GM12892 (cell line): ENCODE data around the gene SH2D3C.

ENCODE experiments used
- DNase-seq: peaks from one replicate; pipeline ENCODE4 v3.0.0; 2011; ENCODE audit not compliant: insufficient read length
- FAIRE-seq: peaks from 2 replicates; lab custom pipeline; 2011; peaks lifted over from hg19 to GRCh38; lab: Jason Lieb, UNC
- POLR2A ChIP-seq: IDR thresholded peaks from 2 replicates; pipeline ENCODE4 v1.6.1; 2011; ENCODE audit warnings: low read depth, low read length, control low read depth
- POLR2AphosphoS5 ChIP-seq: IDR thresholded peaks from 2 replicates; pipeline ENCODE4 v1.6.1; 2011; ENCODE audit warnings: low read depth, low read length, control low read depth
- TAF1 ChIP-seq: IDR thresholded peaks from 2 replicates; pipeline ENCODE4 v1.6.1; 2011; ENCODE audit warnings: low read depth, mild to moderate bottlenecking, control low read depth, low read length, borderline replicate concordance

SH2D3C gene

DNA sequence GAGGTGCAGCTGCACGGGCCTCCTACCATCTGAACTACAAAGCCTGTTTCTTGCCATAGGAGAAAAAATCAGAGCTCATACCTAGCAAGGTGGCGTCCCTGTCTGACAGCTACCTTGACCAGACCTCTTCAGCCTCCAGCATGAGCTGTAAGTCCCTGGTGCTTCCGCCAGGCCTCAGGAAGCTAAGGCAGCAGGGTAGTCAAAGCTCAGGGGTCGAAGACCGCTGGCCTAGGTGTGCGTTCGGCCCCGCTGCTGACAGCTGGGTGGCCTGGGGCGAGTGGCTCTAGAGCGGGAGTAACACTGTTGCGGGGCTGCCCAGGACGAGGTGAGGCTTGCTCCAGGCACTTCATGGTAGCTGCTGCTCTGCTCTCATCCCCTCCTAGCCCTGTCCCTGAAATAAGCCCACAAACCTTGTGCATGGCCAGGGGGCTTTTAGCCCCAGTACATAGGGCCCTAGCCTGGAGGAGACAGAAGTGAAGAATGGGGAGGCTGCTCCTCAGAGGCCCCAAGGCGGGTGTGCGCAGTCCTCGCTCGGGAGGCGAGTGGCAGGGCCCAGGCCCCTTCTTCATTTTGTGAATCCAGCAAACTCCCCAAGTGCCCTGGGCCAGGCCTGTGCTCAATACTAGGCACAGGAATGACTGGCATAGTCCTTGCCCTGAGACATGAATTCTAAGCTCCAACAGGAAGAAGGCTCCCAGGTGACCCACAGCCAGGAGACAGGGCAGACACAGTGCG, 48.8 kb downstream of the SH2D3C start:
- DNase-seq (no peak), FAIRE-seq (no peak)
- no peak for TF ChIP-seq TAF1
- no peak for TF ChIP-seq POLR2AphosphoS5
- no peak for TF ChIP-seq POLR2A

GRCh38 chr9:127728808-127729207, 49.7 kb downstream of the SH2D3C start:
- DNase-seq: no peak
- TF ChIP-seq TAF1: no peak
- TF ChIP-seq POLR2AphosphoS5: no peak
- TF ChIP-seq POLR2A: no peak
- FAIRE-seq: no peak

DNA sequence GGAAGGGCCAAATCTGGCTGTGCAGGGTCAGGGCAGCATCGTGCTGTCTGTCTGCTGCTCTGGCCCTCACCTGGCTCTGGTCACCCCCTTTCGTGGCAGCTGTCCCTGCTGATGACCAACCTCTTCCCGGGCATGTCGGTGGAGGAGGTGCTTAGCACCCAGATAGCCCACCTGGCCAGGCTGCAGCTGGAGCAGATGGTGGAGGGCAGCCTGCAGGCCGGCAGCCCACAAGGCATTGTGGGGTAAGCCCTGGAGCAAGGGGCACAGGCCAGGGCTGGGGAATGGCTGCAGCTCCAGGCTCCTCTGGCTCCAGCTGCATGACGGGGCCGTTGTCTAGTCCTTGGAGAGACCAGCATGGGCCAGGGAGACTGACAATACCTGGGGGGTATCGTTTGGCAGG, 51.6 kb downstream of the SH2D3C start:
- TF ChIP-seq TAF1 (no peak), POLR2AphosphoS5 (no peak), POLR2A (no peak)
- DNase-seq (no peak), FAIRE-seq (no peak)

DNA sequence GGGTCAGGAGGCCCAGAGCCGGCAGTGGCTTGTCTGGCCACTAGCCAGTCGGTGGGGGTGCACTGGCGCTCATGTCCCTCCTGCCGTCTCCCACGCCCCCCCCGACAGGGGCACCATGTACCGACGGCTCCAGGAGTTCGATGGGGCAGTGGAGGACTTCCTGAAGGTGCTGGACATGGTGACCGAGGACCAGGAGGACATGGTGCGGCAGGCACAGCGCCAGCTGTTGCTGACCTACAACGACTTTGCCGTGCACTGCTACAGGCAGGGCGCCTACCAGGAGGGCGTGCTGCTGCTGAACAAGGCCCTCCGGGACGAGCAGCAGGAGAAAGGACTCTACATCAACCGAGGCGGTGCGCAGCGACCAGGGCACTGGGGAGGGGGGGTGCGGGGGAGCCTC, 54.5 kb downstream of the SH2D3C start:
- FAIRE-seq (no peak), DNase-seq (no peak)
- TF ChIP-seq TAF1 (no peak), POLR2AphosphoS5 (no peak), POLR2A (no peak)

DNA sequence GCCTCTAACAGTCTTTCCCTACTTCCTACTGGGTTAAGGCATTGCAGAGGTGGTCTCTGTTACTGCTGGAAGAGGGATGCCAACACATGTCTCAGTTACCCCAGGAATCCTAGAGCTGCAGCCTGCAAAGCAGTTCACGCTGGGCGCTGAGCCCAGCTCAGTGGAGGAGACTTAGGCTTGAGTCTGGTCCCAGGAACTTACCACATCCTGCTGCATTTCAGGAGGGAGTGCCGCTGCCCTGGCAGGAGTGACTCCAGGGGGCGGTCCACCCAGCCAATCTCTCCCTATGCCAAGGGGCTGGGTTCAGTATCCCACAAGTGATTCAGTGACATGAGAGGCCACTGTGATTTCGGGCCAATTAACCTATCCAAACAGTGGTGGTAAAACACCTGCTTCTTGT, 55.0 kb downstream of the SH2D3C start:
- DNase-seq: no peak
- no peak for FAIRE-seq
- TF ChIP-seq POLR2A (no peak), TAF1 (no peak), POLR2AphosphoS5 (no peak)

GRCh38 chr9:127723013-127723412, 55.5 kb downstream of the SH2D3C start:
- no peak for DNase-seq
- TF ChIP-seq POLR2A (no peak), TAF1 (no peak), POLR2AphosphoS5 (no peak)
- no peak for FAIRE-seq

DNA sequence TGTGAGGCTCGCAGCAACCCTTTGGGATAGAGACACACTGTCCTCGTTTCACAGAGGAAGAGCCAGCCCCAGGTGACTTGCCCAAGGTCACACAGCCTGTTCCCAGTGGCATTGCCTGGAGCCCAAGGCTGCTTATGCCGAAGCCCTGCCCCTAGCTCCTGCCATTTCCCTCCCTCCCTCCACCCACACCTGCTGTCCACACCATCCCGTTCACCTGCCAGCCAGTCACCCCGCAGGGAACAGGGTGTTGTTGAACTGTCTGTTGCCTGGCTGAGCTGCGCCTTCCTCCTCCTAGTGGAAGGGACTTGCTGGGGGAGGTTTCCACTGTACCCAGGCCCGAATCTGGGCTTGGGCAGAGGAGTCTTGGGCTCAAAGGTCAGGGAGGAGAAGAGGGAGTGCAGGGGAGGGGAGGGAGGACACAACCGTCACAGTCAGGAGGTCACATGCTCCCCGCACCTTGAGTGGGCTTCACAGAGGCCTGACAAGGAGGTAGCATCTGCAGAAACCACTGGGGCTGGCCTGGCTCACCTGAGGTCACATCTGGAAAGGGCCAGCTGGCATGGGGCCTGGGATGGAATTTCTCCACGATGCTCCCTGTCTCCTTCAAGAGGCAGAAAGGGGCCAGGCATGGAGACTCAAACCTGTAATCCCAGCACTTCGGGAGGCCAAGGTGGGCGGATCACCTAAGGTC, 56.3 kb downstream of the SH2D3C start:
- DNase-seq (no peak), FAIRE-seq (no peak)
- TF ChIP-seq POLR2AphosphoS5: no peak
- TF ChIP-seq TAF1: no peak
- TF ChIP-seq POLR2A: no peak

DNA sequence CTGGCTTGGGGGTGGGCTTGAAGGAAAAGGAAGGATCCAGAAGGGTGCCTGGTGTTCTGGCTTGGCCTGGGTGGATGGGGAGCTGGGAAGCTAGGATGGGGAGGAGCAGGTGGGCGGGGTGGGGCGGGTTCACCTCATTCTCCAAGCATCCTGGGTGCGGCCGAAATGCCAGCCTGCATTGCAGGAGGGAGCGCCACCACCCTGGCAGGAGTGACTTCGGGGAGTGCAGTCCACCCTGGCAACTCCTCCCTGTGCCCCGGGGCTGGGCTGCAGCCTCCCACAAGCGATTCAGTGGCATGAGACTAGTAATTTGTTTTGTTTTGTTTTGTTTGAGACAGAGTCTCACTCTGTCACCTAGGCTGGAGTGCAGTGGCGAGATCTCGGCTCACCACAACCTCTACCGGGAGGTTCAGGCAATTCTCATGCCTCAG, 57.1 kb downstream of the SH2D3C start:
- DNase-seq (no peak), FAIRE-seq (no peak)
- TF ChIP-seq TAF1 (no peak), POLR2AphosphoS5 (no peak), POLR2A (no peak)

GRCh38 chr9:127720865-127721227, 57.6 kb downstream of the SH2D3C start:
- TF ChIP-seq POLR2AphosphoS5 (no peak), TAF1 (no peak)
- no peak for FAIRE-seq
- no peak for DNase-seq

DNA sequence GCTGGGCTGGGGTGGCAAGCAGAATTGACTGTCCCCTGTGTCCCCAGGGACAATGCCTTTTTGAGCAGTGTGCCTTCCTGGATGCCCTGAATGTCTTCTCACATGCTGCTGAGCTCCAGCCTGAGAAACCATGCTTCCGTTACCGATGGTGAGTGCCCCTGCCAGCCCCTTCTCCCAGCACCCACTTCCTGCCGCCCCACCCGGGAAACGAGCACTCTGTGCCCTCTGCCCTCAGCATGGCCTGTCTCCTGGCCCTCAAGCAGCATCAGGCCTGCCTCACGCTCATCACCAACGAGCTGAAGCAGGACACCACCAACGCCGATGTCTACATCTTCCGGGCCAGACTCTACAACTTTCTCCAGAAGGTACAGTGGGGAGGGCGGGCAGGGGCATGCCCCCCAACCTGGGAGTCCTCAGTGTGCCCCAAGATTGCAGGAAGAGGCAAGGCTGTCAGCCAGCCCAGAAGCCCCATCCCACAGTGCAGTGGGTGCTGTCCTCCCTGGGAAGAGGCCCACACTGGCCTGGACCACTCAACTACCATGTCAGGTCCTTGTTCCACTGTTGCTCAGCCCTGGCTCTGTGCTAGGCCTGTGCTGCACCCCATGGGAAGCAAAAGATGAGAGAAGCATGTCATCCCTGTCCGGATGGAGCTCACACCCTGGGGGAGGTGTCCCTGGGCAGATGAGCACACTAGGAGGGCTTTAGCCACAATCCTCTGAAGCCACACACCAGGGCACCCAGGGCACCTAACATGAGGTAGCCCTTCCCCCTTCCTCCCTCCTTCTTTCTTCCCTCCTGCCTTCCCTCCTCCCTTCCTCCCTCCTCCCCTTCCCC, 58.2 kb downstream of the SH2D3C start:
- DNase-seq: no peak
- no peak for FAIRE-seq
- TF ChIP-seq TAF1: no peak
- no peak for TF ChIP-seq POLR2A
- TF ChIP-seq POLR2AphosphoS5: no peak

DNA sequence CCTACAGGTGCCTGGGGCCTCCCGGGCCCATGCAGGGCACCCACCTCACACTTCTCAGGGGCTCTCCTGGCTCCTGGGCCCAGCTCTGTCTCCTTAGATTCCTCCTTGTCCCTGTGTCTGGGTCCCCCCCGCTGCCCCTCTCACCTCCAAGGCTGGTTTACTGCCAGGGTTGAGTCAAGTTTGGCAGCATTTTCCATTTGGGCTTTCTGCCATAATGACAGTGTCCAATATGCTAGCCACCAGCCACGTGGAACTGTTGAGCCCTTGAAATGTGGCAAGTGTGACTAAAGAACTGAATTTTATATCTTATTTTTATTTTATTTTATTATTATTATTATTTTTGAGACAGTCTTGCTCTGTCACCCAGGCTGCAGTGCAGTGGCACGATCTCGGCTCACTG, 60.7 kb downstream of the SH2D3C start:
- no peak for FAIRE-seq
- no peak for TF ChIP-seq TAF1
- no peak for TF ChIP-seq POLR2A
- TF ChIP-seq POLR2AphosphoS5: no peak
- no peak for DNase-seq

- TF ChIP-seq POLR2AphosphoS5 (no peak), POLR2A (no peak), TAF1 (no peak)
- no peak for DNase-seq
- FAIRE-seq: no peak
These were observed 62.1 kb downstream of the SH2D3C start for GRCh38 chr9:127716412-127716811.
